ENCODE results near the gene APOE. TPM values are rescaled to one million over a fixed set of nuclear protein-coding genes. Genes with fewer than 3 reads are reported as not detected.

APOE gene
- total RNA-seq, 1 donor from 2014 or later = 151 TPM

- TF ChIP-seq CTCF (IDR thresholded peaks at IDR 0.05) = no peak
- Mint-ChIP-seq H3K36me3 (ENCODE audit: unreplicated experiment) (no peaks in the 10 kb centered on the region), H3K4me1 (ENCODE audit: unreplicated experiment) (no peaks in the 10 kb centered on the region), H3K9me3 (ENCODE audit: unreplicated experiment) (no peaks in the 10 kb centered on the region), H3K4me3 (ENCODE audit: unreplicated experiment) (no peak overlapping the region), H3K27me3 (ENCODE audit: unreplicated experiment) (no peaks in the 10 kb centered on the region), H3K27ac (ENCODE audit: unreplicated experiment) (no peak overlapping the region)
- DNase-seq (ENCODE audit: extremely low spot score, unreplicated experiment) = no peak
Observed at GRCh38 chr19:44943801-44944249, 38.2 kb downstream of the APOE start.

- no peaks in the 10 kb centered on the region for H3K27me3 Mint-ChIP-seq (ENCODE audit: unreplicated experiment)
- H3K36me3 Mint-ChIP-seq (ENCODE audit: unreplicated experiment) = no peaks in the 10 kb centered on the region
- no peak for TF ChIP-seq CTCF (IDR thresholded peaks at IDR 0.05)
- H3K27ac Mint-ChIP-seq (ENCODE audit: unreplicated experiment) = no peak overlapping the region
- peaks cover 8% of the 10 kb centered on the region for H3K4me1 Mint-ChIP-seq (ENCODE audit: unreplicated experiment)
- DNase-seq (ENCODE audit: extremely low spot score, unreplicated experiment) = no peak
- no peaks in the 10 kb centered on the region for H3K9me3 Mint-ChIP-seq (ENCODE audit: unreplicated experiment)
- H3K4me3 Mint-ChIP-seq (ENCODE audit: unreplicated experiment) = no peak overlapping the region
Observed at GRCh38 chr19:44947041-44947581, 41.5 kb downstream of the APOE start.

- no peak for TF ChIP-seq CTCF (IDR thresholded peaks at IDR 0.05)
- peaks cover 8% of the 10 kb centered on the region for H3K4me1 Mint-ChIP-seq (ENCODE audit: unreplicated experiment)
- no peak for DNase-seq (ENCODE audit: extremely low spot score, unreplicated experiment)
- no peaks in the 10 kb centered on the region for H3K36me3 Mint-ChIP-seq (ENCODE audit: unreplicated experiment)
- H3K27ac Mint-ChIP-seq (ENCODE audit: unreplicated experiment) = no peak overlapping the region
- no peaks in the 10 kb centered on the region for H3K27me3 Mint-ChIP-seq (ENCODE audit: unreplicated experiment)
- no peak overlapping the region for H3K4me3 Mint-ChIP-seq (ENCODE audit: unreplicated experiment)
- H3K9me3 Mint-ChIP-seq (ENCODE audit: unreplicated experiment) = no peaks in the 10 kb centered on the region
Observed at GRCh38 chr19:44948237-44948636, 42.6 kb downstream of the APOE start.

GRCh38 chr19:44948763-44949374, 43.3 kb downstream of the APOE start:
- no peak for TF ChIP-seq CTCF (IDR thresholded peaks at IDR 0.05)
- Mint-ChIP-seq H3K9me3 (ENCODE audit: unreplicated experiment) (no peaks in the 10 kb centered on the region), H3K4me1 (ENCODE audit: unreplicated experiment) (peaks cover 13% of the 10 kb centered on the region), H3K4me3 (ENCODE audit: unreplicated experiment) (no peak overlapping the region), H3K36me3 (ENCODE audit: unreplicated experiment) (no peaks in the 10 kb centered on the region), H3K27me3 (ENCODE audit: unreplicated experiment) (no peaks in the 10 kb centered on the region), H3K27ac (ENCODE audit: unreplicated experiment) (no peak overlapping the region)
- no peak for DNase-seq (ENCODE audit: extremely low spot score, unreplicated experiment)

GRCh38 chr19:44949550-44949949, 44.0 kb downstream of the APOE start:
- Mint-ChIP-seq H3K27me3 (ENCODE audit: unreplicated experiment) (no peaks in the 10 kb centered on the region), H3K4me3 (ENCODE audit: unreplicated experiment) (no peak overlapping the region), H3K9me3 (ENCODE audit: unreplicated experiment) (no peaks in the 10 kb centered on the region), H3K4me1 (ENCODE audit: unreplicated experiment) (peaks cover 17% of the 10 kb centered on the region), H3K27ac (ENCODE audit: unreplicated experiment) (no peak overlapping the region), H3K36me3 (ENCODE audit: unreplicated experiment) (no peaks in the 10 kb centered on the region)
- no peak for DNase-seq (ENCODE audit: extremely low spot score, unreplicated experiment)
- TF ChIP-seq CTCF (IDR thresholded peaks at IDR 0.05) = no peak
